Measurements from ENCODE around the gene CANX. TPM values are rescaled to one million over a fixed set of nuclear protein-coding genes. Genes with fewer than 3 reads are reported as not detected.
"Not testable (repeated sequence)": the region's sequence is repeated elsewhere in the genome, so short reads cannot be mapped to it uniquely, and the experiment has no call there.

The CANX gene
- total RNA-seq, 1 donor from 2014 or later: 403 TPM

- Histone ChIP-seq H3K4me3 (no peak overlapping the region), H3K4me1 (no peaks in the 10 kb centered on the region), H3K27ac (no peak overlapping the region), H3K9me3 (ENCODE audit: low read depth) (no peaks in the 10 kb centered on the region), H2AFZ (replicated peaks) (no peak overlapping the region), H4K20me1 (ENCODE audit: low read depth) (no peaks in the 10 kb centered on the region), H3K4me2 (no peak overlapping the region), H3K36me3 (no peaks in the 10 kb centered on the region), H3K79me2 (ENCODE audit: low read depth) (peaks cover 18% of the 10 kb centered on the region), H3K27me3 (no peaks in the 10 kb centered on the region), H3K9ac (no peak overlapping the region), H3F3A (ENCODE audit: low read depth) (peaks cover 20% of the 10 kb centered on the region)
- no peak for DNase-seq (ENCODE audit: low spot score)
- TF ChIP-seq EZH2phosphoT487 (IDR thresholded peaks at IDR 0.05) (no peak), CTCF (IDR thresholded peaks at IDR 0.05) (no peak), EZH2 (IDR thresholded peaks at IDR 0.05) (no peak)
- Mint-ChIP-seq H3K27me3 (ENCODE audit: insufficient read depth, low read depth) (peaks cover 12% of the 10 kb centered on the region), H3K27ac (no peak overlapping the region), H3K36me3 (peaks cover 7% of the 10 kb centered on the region), H3K9me3 (peaks cover 7% of the 10 kb centered on the region), H3K4me1 (peaks cover 21% of the 10 kb centered on the region), H3K4me3 (peak overlapping the region; percentile 67)
These were observed 18.6 kb upstream of the CANX start for GRCh38 chr5:179680014-179680779.

- Histone ChIP-seq H3K27me3 (no peaks in the 10 kb centered on the region), H3K27ac (no peak within 1 kb of the TSS), H3K36me3 (no peaks in the 10 kb centered on the region), H3K4me1 (no peaks in the 10 kb centered on the region), H3K79me2 (ENCODE audit: low read depth) (peaks cover 18% of the 10 kb centered on the region), H4K20me1 (ENCODE audit: low read depth) (no peaks in the 10 kb centered on the region), H3K4me3 (no peak within 1 kb of the TSS), H3K9ac (no peak within 1 kb of the TSS), H3F3A (ENCODE audit: low read depth) (peaks cover 18% of the 10 kb centered on the region), H3K9me3 (ENCODE audit: low read depth) (no peaks in the 10 kb centered on the region), H3K4me2 (no peak within 1 kb of the TSS), H2AFZ (replicated peaks) (no peak within 1 kb of the TSS)
- Mint-ChIP-seq H3K9me3 (peaks cover 7% of the 10 kb centered on the region), H3K4me1 (peaks cover 18% of the 10 kb centered on the region), H3K27me3 (ENCODE audit: insufficient read depth, low read depth) (peaks cover 10% of the 10 kb centered on the region), H3K36me3 (peaks cover 6% of the 10 kb centered on the region), H3K4me3 (peak within 1 kb of the TSS; percentile 67), H3K27ac (no peak within 1 kb of the TSS)
- DNase-seq (ENCODE audit: low spot score): no peak
- TF ChIP-seq EZH2 (IDR thresholded peaks at IDR 0.05) (no peak), EZH2phosphoT487 (IDR thresholded peaks at IDR 0.05) (no peak), CTCF (IDR thresholded peaks at IDR 0.05) (no peak)
These were observed 17.9 kb upstream of the CANX start, which contains the start of gene CBY3 for GRCh38 chr5:179680780-179681401. TSS of gene CBY3 (minus strand) at chr5:179681034. CDS start at chr5:179680918, 116 bp downstream.

- H3K27ac ChIP-seq; H3K9me3 ChIP-seq (ENCODE audit: low read depth); H3K27ac Mint-ChIP-seq; H3K9me3 Mint-ChIP-seq; H3F3A ChIP-seq (ENCODE audit: low read depth); H3K27me3 ChIP-seq; H3K27me3 Mint-ChIP-seq (ENCODE audit: insufficient read depth, low read depth); H2AFZ ChIP-seq (replicated peaks); H3K4me3 ChIP-seq; H3K4me2 ChIP-seq; H3K36me3 ChIP-seq; H3K79me2 ChIP-seq (ENCODE audit: low read depth); H3K4me1 Mint-ChIP-seq; DNase-seq (ENCODE audit: low spot score); H3K9ac ChIP-seq; H3K4me1 ChIP-seq; H3K36me3 Mint-ChIP-seq; H3K4me3 Mint-ChIP-seq; H4K20me1 ChIP-seq (ENCODE audit: low read depth): not testable (repeated sequence)
These were observed 9.6 kb upstream of the CANX start for GRCh38 chr5:179689212-179689611.

GRCh38 chr5:179694561-179694960, 4.2 kb upstream of the CANX start:
- Mint-ChIP-seq H3K27me3 (ENCODE audit: insufficient read depth, low read depth) (peaks cover 6% of the 10 kb centered on the region), H3K4me1 (peaks cover 14% of the 10 kb centered on the region), H3K27ac (no peak overlapping the region), H3K36me3 (peaks cover 3% of the 10 kb centered on the region), H3K4me3 (no peak overlapping the region), H3K9me3 (no peaks in the 10 kb centered on the region)
- no peak overlapping the region for H3K4me2 ChIP-seq
- no peaks in the 10 kb centered on the region for H3K9me3 ChIP-seq (ENCODE audit: low read depth)
- no peaks in the 10 kb centered on the region for H3K27me3 ChIP-seq
- no peak overlapping the region for H3K4me3 ChIP-seq
- H3K4me1 ChIP-seq: no peaks in the 10 kb centered on the region
- H3K79me2 ChIP-seq (ENCODE audit: low read depth): peaks cover 8% of the 10 kb centered on the region
- TF ChIP-seq EZH2phosphoT487 (IDR thresholded peaks at IDR 0.05) (no peak), EZH2 (IDR thresholded peaks at IDR 0.05) (no peak), CTCF (IDR thresholded peaks at IDR 0.05) (no peak)
- H2AFZ ChIP-seq (replicated peaks): no peak overlapping the region
- H3K36me3 ChIP-seq: no peaks in the 10 kb centered on the region
- H3F3A ChIP-seq (ENCODE audit: low read depth): peaks cover 13% of the 10 kb centered on the region
- no peak overlapping the region for H3K27ac ChIP-seq
- no peak overlapping the region for H3K9ac ChIP-seq
- peaks cover 4% of the 10 kb centered on the region for H4K20me1 ChIP-seq (ENCODE audit: low read depth)
- no peak for DNase-seq (ENCODE audit: low spot score)
